Testis (tissue), 2 donors: ENCODE results near the gene CLCA2.

ENCODE experiments used
- CTCF ChIP-seq, 3 experiments: fragments of 450-650 bp in 2 of 3; fragments of 200-600 bp in 1 of 3; sonication (generic) in 1 of 3; IDR thresholded peaks; one replicate each; pipeline ENCODE4 v1.5.1; 2016 to 2019; ENCODE audit warnings: antibody characterized with exemption in 3 of 3, mild to moderate bottlenecking in 2 of 3, moderate library complexity in 1 of 3
- POLR2A ChIP-seq: fragments of 450-650 bp; IDR thresholded peaks from one replicate; pipeline ENCODE4 v1.6.1; 2017; ENCODE audit warnings: antibody characterized with exemption, mild to moderate bottlenecking, moderate library complexity

GRCh38 chr1:86447198-86447790 lies 23.3 kb downstream of the CLCA2 start:
- TF ChIP-seq POLR2A (no peak), CTCF (IDR thresholded peaks at IDR 0.05) (no peak)
